K562 (cell line): ENCODE results near the gene EEFSEC.

Source experiments
- ADNP ChIP-seq: fragments of 200-800 bp; sonication (Bioruptor generic); IDR thresholded peaks from 2 replicates; pipeline ENCODE4 v1.6.1; 2016; ENCODE audit warnings: missing genetic modification characterization, missing compliant biosample characterization
- BHLHE40 ChIP-seq: IDR thresholded peaks from 2 replicates; pipeline ENCODE4 v1.6.1; 2011; ENCODE audit warnings: low read length, improper control_type of control experiment
- CBX2 ChIP-seq: fragments of 200-600 bp; sonication (generic); IDR thresholded peaks from one replicate; pipeline ENCODE4 v1.6.1; 2012; ENCODE audit warnings: mild to moderate bottlenecking, low read length, inconsistent platforms; ENCODE audit not compliant: insufficient read depth, poor library complexity, severe bottlenecking
- CTCF ChIP-seq, 3 experiments: IDR thresholded peaks in 2 of 3; conservative IDR thresholded peaks in 1 of 3; 2 replicates each; pipeline ENCODE4 v1.5.1; 2011 to 2012; ENCODE audit warnings: low read length in 3 of 3, mild to moderate bottlenecking in 3 of 3, control low read depth in 2 of 3, improper control_type of control experiment in 1 of 3, inconsistent platforms in 1 of 3, low read depth in 1 of 3, mixed read lengths in 1 of 3, moderate library complexity in 1 of 3; ENCODE audit not compliant: insufficient read depth in 2 of 3
- EGR1 ChIP-seq: fragments of 450-650 bp; conservative IDR thresholded peaks from 2 replicates; pipeline ENCODE4 v1.6.1; 2017; ENCODE audit warnings: mild to moderate bottlenecking
- FOXA1 ChIP-seq: fragments of 450-650 bp; IDR thresholded peaks from 2 replicates; pipeline ENCODE4 v1.6.1; 2016; ENCODE audit warnings: mild to moderate bottlenecking, borderline replicate concordance
- FOXA3 ChIP-seq, 2 experiments: fragments of 450-650 bp in 1 of 2; sonication (generic) in 1 of 2; formaldehyde crosslinking; IDR thresholded peaks in 1 of 2; conservative IDR thresholded peaks in 1 of 2; 2 replicates each; pipeline versions ENCODE4 v1.4.0 to v1.8.0; 2020 to 2022; ENCODE audit warnings: mild to moderate bottlenecking in 2 of 2, missing genetic modification reagents in 1 of 2
- FOXK2 ChIP-seq, 2 experiments: fragments of 450-650 bp; IDR thresholded peaks in 1 of 2; conservative IDR thresholded peaks in 1 of 2; 2 replicates each; pipeline ENCODE4 v1.6.1; 2016; ENCODE audit warnings: low read depth in 2 of 2, mild to moderate bottlenecking in 1 of 2
- HLTF ChIP-seq: fragments of 450-650 bp; IDR thresholded peaks from 2 replicates; pipeline ENCODE4 v1.6.1; 2016
- RBM14 ChIP-seq: fragments of 200-400 bp; formaldehyde crosslinking; IDR thresholded peaks from 2 replicates; pipeline ENCODE4 v1.6.1; 2018; ENCODE audit warnings: low read depth, mild to moderate bottlenecking, low read length, moderate library complexity, borderline replicate concordance; ENCODE audit not compliant: insufficient read depth
- ZKSCAN3 ChIP-seq: fragments of 250-450 bp; sonication (Bioruptor Pico); IDR thresholded peaks from 2 replicates; pipeline ENCODE4 v1.4.0; 2020
- ZNF12 ChIP-seq: sonication (generic); formaldehyde crosslinking; IDR thresholded peaks from 2 replicates; pipeline ENCODE4 v1.4.0; 2020; ENCODE audit warnings: mild to moderate bottlenecking, missing genetic modification reagents
- ZNF253 ChIP-seq: fragments of 250-450 bp; sonication (Bioruptor Pico); conservative IDR thresholded peaks from 2 replicates; pipeline ENCODE4 v1.6.1; 2021; ENCODE audit warnings: mild to moderate bottlenecking

- peak; percentile 74 to 97 (median 87) for TF ChIP-seq CTCF (IDR thresholded peaks at IDR 0.05 in 2 of 3, conservative IDR thresholded peaks at IDR 0.05 in 1 of 3; ENCODE audit: insufficient read depth in 2 of 3, low read depth in 1 of 3, low read length in 3 of 3)
- no peak for TF ChIP-seq CBX2
- no peak for TF ChIP-seq FOXA1
- no peak for TF ChIP-seq FOXK2 (conservative IDR thresholded peaks at IDR 0.05 in 1 of 2, IDR thresholded peaks at IDR 0.05 in 1 of 2; ENCODE audit: low read depth in 2 of 2)
- TF ChIP-seq FOXA3 (CRISPR knock-in tag; conservative IDR thresholded peaks at IDR 0.05 in 1 of 2, IDR thresholded peaks at IDR 0.05 in 1 of 2): no peak
- no peak for TF ChIP-seq ZNF253
- TF ChIP-seq ZKSCAN3: no peak
- no peak for TF ChIP-seq RBM14
- no peak for TF ChIP-seq EGR1
- TF ChIP-seq HLTF: no peak
- TF ChIP-seq ADNP (tag): no peak
- TF ChIP-seq ZNF12 (CRISPR knock-in tag): no peak
- no peak for TF ChIP-seq BHLHE40
Measured at GRCh38 chr3:128226795-128227395, 73.6 kb downstream of the EEFSEC start.
